Measurements from ENCODE around the gene LAIR2.

DNA sequence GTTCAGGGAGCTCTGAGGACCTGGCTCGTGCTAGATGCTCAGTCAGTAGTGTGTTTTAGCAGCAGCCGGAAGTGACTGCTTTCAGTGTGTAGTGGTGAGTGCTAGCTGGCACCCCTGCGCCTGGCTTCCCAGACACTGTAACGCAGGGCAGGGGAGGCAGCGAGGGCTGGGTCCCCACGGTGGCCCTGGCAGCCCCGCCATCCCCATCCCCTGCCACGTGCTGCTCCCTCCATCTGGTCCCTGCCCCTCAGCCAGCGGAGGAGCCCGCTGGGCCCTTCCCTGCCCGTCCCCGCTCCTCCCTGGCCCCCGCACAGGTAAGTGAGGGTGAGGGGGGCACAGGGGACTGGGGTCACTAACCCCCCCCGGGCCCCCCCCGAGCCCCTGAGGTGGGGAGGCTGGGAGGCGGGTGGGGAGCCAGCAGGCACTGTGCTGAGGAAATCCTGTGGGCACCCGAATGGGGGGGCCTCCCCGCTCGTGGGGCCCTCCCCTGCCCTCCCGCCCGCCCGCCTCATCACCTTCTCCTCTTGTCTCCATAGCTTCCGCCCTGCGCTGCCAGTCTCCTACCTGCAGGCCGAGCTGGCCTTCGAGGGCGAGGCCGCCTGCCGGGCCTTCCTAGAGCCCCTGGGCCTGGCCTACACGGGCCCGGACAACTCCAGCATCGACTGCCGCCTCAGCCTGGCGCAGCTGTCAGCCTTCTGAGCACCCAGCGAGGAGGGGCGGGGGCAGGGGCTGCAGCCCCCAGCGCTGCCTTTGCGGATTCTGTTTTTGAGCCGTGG lies 42.2 kb upstream of the LAIR2 start:
- TF ChIP-seq EZH2 (optimal IDR thresholded peaks at IDR 0.05; ENCODE audit: low read depth, low read length): no peak
- TF ChIP-seq, protein P1, sequence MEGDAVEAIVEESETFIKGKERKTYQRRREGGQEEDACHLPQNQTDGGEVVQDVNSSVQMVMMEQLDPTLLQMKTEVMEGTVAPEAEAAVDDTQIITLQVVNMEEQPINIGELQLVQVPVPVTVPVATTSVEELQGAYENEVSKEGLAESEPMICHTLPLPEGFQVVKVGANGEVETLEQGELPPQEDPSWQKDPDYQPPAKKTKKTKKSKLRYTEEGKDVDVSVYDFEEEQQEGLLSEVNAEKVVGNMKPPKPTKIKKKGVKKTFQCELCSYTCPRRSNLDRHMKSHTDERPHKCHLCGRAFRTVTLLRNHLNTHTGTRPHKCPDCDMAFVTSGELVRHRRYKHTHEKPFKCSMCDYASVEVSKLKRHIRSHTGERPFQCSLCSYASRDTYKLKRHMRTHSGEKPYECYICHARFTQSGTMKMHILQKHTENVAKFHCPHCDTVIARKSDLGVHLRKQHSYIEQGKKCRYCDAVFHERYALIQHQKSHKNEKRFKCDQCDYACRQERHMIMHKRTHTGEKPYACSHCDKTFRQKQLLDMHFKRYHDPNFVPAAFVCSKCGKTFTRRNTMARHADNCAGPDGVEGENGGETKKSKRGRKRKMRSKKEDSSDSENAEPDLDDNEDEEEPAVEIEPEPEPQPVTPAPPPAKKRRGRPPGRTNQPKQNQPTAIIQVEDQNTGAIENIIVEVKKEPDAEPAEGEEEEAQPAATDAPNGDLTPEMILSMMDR (IDR thresholded peaks at IDR 0.05; ENCODE audit: low read length): no peak
